SU-DHL-6 (cell line): Measurements from ENCODE around the gene EXOC1L.

Source experiments
- CTCF ChIP-seq: fragments of 200-600 bp; sonication (generic); IDR thresholded peaks from one replicate; pipeline ENCODE4 v1.5.1; 2017; ENCODE audit warnings: antibody characterized with exemption, mild to moderate bottlenecking, low read length, moderate library complexity; ENCODE audit not compliant: insufficient read depth, poor library complexity, severe bottlenecking
- EZH2phosphoT487 ChIP-seq: fragments of 200-600 bp; sonication (generic), shearing (Covaris generic); conservative IDR thresholded peaks from 2 replicates; pipeline ENCODE4 v1.6.1; 2018; ENCODE audit warnings: mild to moderate bottlenecking, antibody characterized with exemption, low read length, moderate library complexity, mixed read lengths

- TF ChIP-seq CTCF, result no peak
- no peak for TF ChIP-seq EZH2phosphoT487
Measured at GRCh38 chr4:55808632-55809031, 11.0 kb upstream of the EXOC1L start.
